ENCODE data around the gene PTPN11.
"Not testable (repeated sequence)": the region's sequence is repeated elsewhere in the genome, so short reads cannot be mapped to it uniquely, and the experiment has no call there.

The PTPN11 gene

GRCh38 chr12:112518365-112518735, 99.6 kb downstream of the PTPN11 start:
- TF ChIP-seq POU2F2 (IDR thresholded peaks at IDR 0.05; ENCODE audit: low read depth, low read length): no peak
- TF ChIP-seq POLR2A (IDR thresholded peaks at IDR 0.05; ENCODE audit: low read depth, low read length): no peak
- TF ChIP-seq PAX5 (IDR thresholded peaks at IDR 0.05; ENCODE audit: insufficient read depth, low read length, severe bottlenecking): no peak
- TF ChIP-seq POLR2AphosphoS5 (IDR thresholded peaks at IDR 0.05; ENCODE audit: low read depth, low read length): no peak
- TF ChIP-seq TAF1 (IDR thresholded peaks at IDR 0.05; ENCODE audit: low read depth, low read length): no peak
- no peak for TF ChIP-seq SPI1 (IDR thresholded peaks at IDR 0.05; ENCODE audit: low read depth, low read length)
- no peak for DNase-seq (ENCODE audit: insufficient read length, low spot score)
- FAIRE-seq: no peak

DNA sequence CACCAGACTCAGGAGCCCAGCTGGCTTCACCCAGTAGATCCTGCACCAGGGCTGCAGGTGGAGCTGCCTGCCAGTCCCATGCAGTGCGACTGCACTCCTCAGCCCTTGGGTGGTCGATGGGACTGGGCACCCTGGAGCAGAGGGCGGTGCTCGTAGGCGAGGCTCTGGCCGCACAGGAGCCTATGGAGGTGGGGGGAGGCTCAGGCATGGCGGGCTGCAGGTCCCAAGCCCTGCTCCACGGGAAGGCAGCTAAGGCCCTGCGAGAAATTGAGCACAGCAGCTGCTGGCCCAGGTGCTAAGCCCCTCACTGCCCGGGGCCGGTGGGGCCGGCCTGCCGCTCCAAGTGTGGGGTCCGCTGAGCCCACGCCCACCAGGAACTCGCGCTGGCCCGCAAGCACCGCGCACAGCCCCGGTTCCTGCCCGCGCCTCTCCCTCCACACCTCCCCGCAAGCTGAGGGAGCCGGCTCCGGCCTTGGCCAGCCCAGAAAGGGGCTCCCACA, 101.1 kb downstream of the PTPN11 start:
- FAIRE-seq; DNase-seq (ENCODE audit: insufficient read length, low spot score): not testable (repeated sequence)

DNA sequence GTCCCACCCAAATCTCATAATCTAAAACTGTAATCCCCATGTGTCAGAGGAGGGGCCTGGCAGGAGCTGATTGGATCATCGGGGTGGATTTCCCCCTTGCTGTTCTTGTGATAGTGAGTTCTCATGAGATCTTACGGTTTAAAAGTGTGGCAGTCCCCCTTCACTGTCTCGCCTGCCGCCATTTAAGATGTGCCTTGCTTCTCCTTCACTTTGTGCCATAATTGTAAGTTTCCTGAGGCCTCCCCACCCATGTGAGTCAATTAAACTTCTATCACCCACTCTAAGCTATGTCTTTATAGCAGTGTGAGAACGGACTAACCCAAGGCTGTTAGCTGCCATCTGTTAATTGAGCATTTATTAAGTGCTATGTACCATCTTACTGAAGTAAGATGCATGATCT, 105.1 kb downstream of the PTPN11 start:
- TF ChIP-seq POLR2A (IDR thresholded peaks at IDR 0.05; ENCODE audit: low read depth, low read length) (no peak), SPI1 (IDR thresholded peaks at IDR 0.05; ENCODE audit: low read depth, low read length) (no peak), POU2F2 (IDR thresholded peaks at IDR 0.05; ENCODE audit: low read depth, low read length) (no peak), POLR2AphosphoS5 (IDR thresholded peaks at IDR 0.05; ENCODE audit: low read depth, low read length) (no peak), TAF1 (IDR thresholded peaks at IDR 0.05; ENCODE audit: low read depth, low read length) (no peak), PAX5 (IDR thresholded peaks at IDR 0.05; ENCODE audit: insufficient read depth, low read length, severe bottlenecking) (no peak)
- FAIRE-seq: no peak
- DNase-seq (ENCODE audit: insufficient read length, low spot score): no peak

GRCh38 chr12:112524269-112524668, 105.5 kb downstream of the PTPN11 start:
- FAIRE-seq: no peak

GRCh38 chr12:112524676-112525425, 106.1 kb downstream of the PTPN11 start:
- no peak for TF ChIP-seq POU2F2 (IDR thresholded peaks at IDR 0.05; ENCODE audit: low read depth, low read length)
- TF ChIP-seq POLR2AphosphoS5 (IDR thresholded peaks at IDR 0.05; ENCODE audit: low read depth, low read length): no peak
- no peak for TF ChIP-seq TAF1 (IDR thresholded peaks at IDR 0.05; ENCODE audit: low read depth, low read length)
- no peak for TF ChIP-seq POLR2A (IDR thresholded peaks at IDR 0.05; ENCODE audit: low read depth, low read length)
- TF ChIP-seq SPI1 (IDR thresholded peaks at IDR 0.05; ENCODE audit: low read depth, low read length): no peak
- no peak for TF ChIP-seq PAX5 (IDR thresholded peaks at IDR 0.05; ENCODE audit: insufficient read depth, low read length, severe bottlenecking)
- FAIRE-seq (no peak), DNase-seq (ENCODE audit: insufficient read length, low spot score) (no peak)

More at GRCh38 chr12:112524269-112524668, 105.5 kb downstream of the PTPN11 start:
- DNase-seq (ENCODE audit: insufficient read length, low spot score): no peak
- TF ChIP-seq POLR2A (IDR thresholded peaks at IDR 0.05; ENCODE audit: low read depth, low read length) (no peak), SPI1 (IDR thresholded peaks at IDR 0.05; ENCODE audit: low read depth, low read length) (no peak), POU2F2 (IDR thresholded peaks at IDR 0.05; ENCODE audit: low read depth, low read length) (no peak), POLR2AphosphoS5 (IDR thresholded peaks at IDR 0.05; ENCODE audit: low read depth, low read length) (no peak), PAX5 (IDR thresholded peaks at IDR 0.05; ENCODE audit: insufficient read depth, low read length, severe bottlenecking) (no peak), TAF1 (IDR thresholded peaks at IDR 0.05; ENCODE audit: low read depth, low read length) (no peak)

DNA sequence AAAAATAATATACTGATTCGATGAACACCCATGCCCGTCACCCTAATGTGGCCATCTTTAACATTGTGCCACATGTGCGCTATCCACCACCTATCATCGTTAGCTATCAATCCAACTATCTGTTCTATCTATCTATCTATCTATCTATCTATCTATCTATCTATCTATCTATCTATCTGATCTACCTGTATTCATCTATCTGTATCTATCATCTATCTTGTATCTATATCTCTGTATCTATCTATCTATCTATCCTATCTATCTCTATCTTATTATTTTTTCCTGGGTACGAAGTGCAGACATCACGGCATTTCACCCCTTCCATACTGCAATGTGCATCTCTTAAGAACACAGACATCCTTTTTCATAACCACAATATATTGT, 106.7 kb downstream of the PTPN11 start:
- no peak for TF ChIP-seq POU2F2 (IDR thresholded peaks at IDR 0.05; ENCODE audit: low read depth, low read length)
- no peak for TF ChIP-seq POLR2A (IDR thresholded peaks at IDR 0.05; ENCODE audit: low read depth, low read length)
- no peak for TF ChIP-seq PAX5 (IDR thresholded peaks at IDR 0.05; ENCODE audit: insufficient read depth, low read length, severe bottlenecking)
- TF ChIP-seq TAF1 (IDR thresholded peaks at IDR 0.05; ENCODE audit: low read depth, low read length): no peak
- no peak for TF ChIP-seq POLR2AphosphoS5 (IDR thresholded peaks at IDR 0.05; ENCODE audit: low read depth, low read length)
- no peak for TF ChIP-seq SPI1 (IDR thresholded peaks at IDR 0.05; ENCODE audit: low read depth, low read length)
- DNase-seq (ENCODE audit: insufficient read length, low spot score) (no peak), FAIRE-seq (no peak)

GRCh38 chr12:112527082-112527481, 108.3 kb downstream of the PTPN11 start:
- no peak for FAIRE-seq
- DNase-seq (ENCODE audit: insufficient read length, low spot score): no peak
- TF ChIP-seq TAF1 (IDR thresholded peaks at IDR 0.05; ENCODE audit: low read depth, low read length) (no peak), POLR2AphosphoS5 (IDR thresholded peaks at IDR 0.05; ENCODE audit: low read depth, low read length) (no peak)

DNA sequence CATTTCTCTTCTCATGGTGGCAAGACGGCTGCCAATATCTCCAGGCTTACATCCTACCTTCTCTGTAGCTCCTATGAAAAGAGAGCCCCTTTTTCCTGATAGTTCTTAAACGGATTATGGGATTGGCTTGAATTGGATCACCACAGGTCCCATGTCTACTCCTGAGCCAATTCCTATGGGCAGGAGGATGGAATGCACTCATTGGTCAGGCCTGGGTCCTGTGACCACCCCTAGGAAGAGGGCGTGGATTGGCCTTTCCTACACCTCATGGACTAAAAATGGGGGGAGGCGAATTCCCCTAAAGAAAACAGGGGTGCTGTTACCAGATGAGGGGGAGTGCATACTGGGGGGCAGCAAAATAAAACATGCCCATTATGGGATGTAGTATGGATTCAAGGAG, 108.8 kb downstream of the PTPN11 start:
- FAIRE-seq: no peak
- no peak for DNase-seq (ENCODE audit: insufficient read length, low spot score)
- no peak for TF ChIP-seq POLR2AphosphoS5 (IDR thresholded peaks at IDR 0.05; ENCODE audit: low read depth, low read length)
- no peak for TF ChIP-seq POLR2A (IDR thresholded peaks at IDR 0.05; ENCODE audit: low read depth, low read length)

DNA sequence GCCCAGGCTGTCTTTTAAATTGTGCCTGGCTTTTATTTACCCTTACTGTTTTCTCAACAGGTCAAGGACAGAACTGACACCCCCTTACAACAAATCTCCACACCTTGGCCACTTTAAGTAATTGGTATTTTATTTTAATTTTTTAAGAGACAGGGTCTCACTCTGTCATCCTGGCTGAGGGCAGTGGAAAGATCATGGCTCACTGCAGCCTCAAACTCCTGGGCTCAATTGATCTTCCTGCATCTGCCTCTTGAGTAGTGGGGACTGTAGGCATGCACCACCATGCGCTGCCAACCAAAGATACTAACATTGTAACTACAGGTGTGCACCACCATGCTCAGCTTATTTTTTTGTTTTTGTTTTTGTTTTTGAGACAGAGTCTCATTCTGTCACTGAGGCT, 109.8 kb downstream of the PTPN11 start:
- no peak for DNase-seq (ENCODE audit: insufficient read length, low spot score)
- no peak for TF ChIP-seq SPI1 (IDR thresholded peaks at IDR 0.05; ENCODE audit: low read depth, low read length)
- TF ChIP-seq POU2F2 (IDR thresholded peaks at IDR 0.05; ENCODE audit: low read depth, low read length): no peak
- TF ChIP-seq POLR2AphosphoS5 (IDR thresholded peaks at IDR 0.05; ENCODE audit: low read depth, low read length): no peak
- no peak for TF ChIP-seq TAF1 (IDR thresholded peaks at IDR 0.05; ENCODE audit: low read depth, low read length)
- no peak for TF ChIP-seq PAX5 (IDR thresholded peaks at IDR 0.05; ENCODE audit: insufficient read depth, low read length, severe bottlenecking)
- no peak for TF ChIP-seq POLR2A (IDR thresholded peaks at IDR 0.05; ENCODE audit: low read depth, low read length)
- FAIRE-seq: no peak

DNA sequence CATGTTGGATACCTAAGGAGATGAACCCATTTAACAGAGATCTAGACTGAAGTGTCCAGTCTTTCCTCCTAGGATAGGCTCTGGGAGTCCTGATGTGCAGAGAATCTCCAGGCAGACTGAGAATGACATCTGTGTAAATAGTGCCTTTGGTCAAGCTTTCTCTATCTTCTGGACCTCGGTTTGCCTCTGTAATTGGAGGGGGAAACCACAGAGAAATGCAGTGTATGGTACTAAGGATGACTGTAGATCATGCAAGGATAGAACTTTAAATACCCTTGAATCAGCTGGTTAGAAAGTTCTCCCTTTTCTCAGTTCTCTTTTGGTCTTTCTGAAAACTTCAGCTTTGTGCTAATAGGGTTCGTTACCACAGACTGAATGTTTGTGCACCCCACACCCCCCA, 112.2 kb downstream of the PTPN11 start:
- FAIRE-seq (no peak), DNase-seq (ENCODE audit: insufficient read length, low spot score) (no peak)
- TF ChIP-seq POLR2A (IDR thresholded peaks at IDR 0.05; ENCODE audit: low read depth, low read length): no peak
- TF ChIP-seq TAF1 (IDR thresholded peaks at IDR 0.05; ENCODE audit: low read depth, low read length): no peak
- TF ChIP-seq POLR2AphosphoS5 (IDR thresholded peaks at IDR 0.05; ENCODE audit: low read depth, low read length): no peak
- TF ChIP-seq POU2F2 (IDR thresholded peaks at IDR 0.05; ENCODE audit: low read depth, low read length): no peak
- TF ChIP-seq SPI1 (IDR thresholded peaks at IDR 0.05; ENCODE audit: low read depth, low read length): no peak
- TF ChIP-seq PAX5 (IDR thresholded peaks at IDR 0.05; ENCODE audit: insufficient read depth, low read length, severe bottlenecking): no peak
